H1 (cell line): ENCODE data around the gene ATE1. TPM values are rescaled to one million over a fixed set of nuclear protein-coding genes. Genes with fewer than 3 reads are reported as not detected.

ENCODE experiments used
- CTCF ChIA-PET: fragments of 300-600 bp; sonication (Branson Sonifier 250); formaldehyde crosslinking; loops from one replicate; lab custom pipeline; 2021; ENCODE audit not compliant: partially characterized antibody; lab: Charles Lee
- POLR2A ChIA-PET: fragments of 300-600 bp; sonication (Branson Sonifier 250); formaldehyde crosslinking; loops from one replicate; lab custom pipeline; 2021; ENCODE audit warnings: inconsistent platforms; ENCODE audit not compliant: partially characterized antibody; lab: Charles Lee
- DNase-seq, 2 experiments: peaks; one replicate each; pipeline versions ENCODE4 v3.0.0 to v3.0.0-alpha.2; 2010 to 2022; ENCODE audit warnings: low spot score in 2 of 2, low read depth in 1 of 2, mixed read lengths in 1 of 2
- FAIRE-seq: peaks from 2 replicates; lab custom pipeline; 2011; peaks lifted over from hg19 to GRCh38; lab: Jason Lieb, UNC
- H2AFZ ChIP-seq: 2 replicates; pipeline ENCODE4 v1.8.1; 2012; ENCODE audit warnings: low read length, inconsistent platforms
- H2AK5ac ChIP-seq: 2 replicates; pipeline ENCODE4 v1.6.1; 2013; ENCODE audit warnings: low read depth, low read length
- H2BK120ac ChIP-seq: replicated peaks from 2 replicates; pipeline ENCODE3; 2013; ENCODE audit warnings: low read depth, low read length, inconsistent platforms
- H2BK12ac ChIP-seq: 2 replicates; pipeline ENCODE4 v1.6.1; 2013; ENCODE audit warnings: low read depth, low read length
- H2BK15ac ChIP-seq: 2 replicates; pipeline ENCODE4 v1.6.1; 2013; ENCODE audit warnings: low read length
- H2BK20ac ChIP-seq: 2 replicates; pipeline ENCODE4 v1.6.1; 2013; ENCODE audit warnings: low read length
- H2BK5ac ChIP-seq: 2 replicates; pipeline ENCODE4 v1.6.1; 2013; ENCODE audit warnings: low read depth, low read length
- H3K14ac ChIP-seq: 2 replicates; pipeline ENCODE4 v1.6.1; 2013; ENCODE audit warnings: inconsistent platforms; ENCODE audit not compliant: insufficient read length
- H3K18ac ChIP-seq: 2 replicates; pipeline ENCODE4 v1.6.1; 2013; ENCODE audit warnings: low read length; ENCODE audit errors: extremely low read depth
- H3K23ac ChIP-seq: 2 replicates; pipeline ENCODE4 v1.6.1; 2013; ENCODE audit warnings: inconsistent platforms; ENCODE audit not compliant: insufficient read length
- H3K23me2 ChIP-seq: 2 replicates; pipeline ENCODE4 v1.6.1; 2013; ENCODE audit warnings: low read depth, low read length
- H3K27ac ChIP-seq: 2 replicates; pipeline ENCODE4 v1.6.1; 2011; ENCODE audit warnings: low read depth, low read length, inconsistent platforms
- H3K27me3 ChIP-seq, 4 experiments: replicated peaks in 1 of 4; 1 replicate in 1 of 4; 2 replicates in 3 of 4; pipeline versions ENCODE4 v1.6.1 to v1.8.1; 2011 to 2013; ENCODE audit warnings: low read length in 3 of 4, mild to moderate bottlenecking in 3 of 4, inconsistent platforms in 2 of 4, mixed read lengths in 2 of 4, moderate library complexity in 1 of 4; ENCODE audit not compliant: control insufficient read depth in 3 of 4, insufficient read depth in 3 of 4; ENCODE audit errors: extremely low read depth in 1 of 4
- H3K36me3 ChIP-seq, 4 experiments: 2 replicates each; pipeline versions ENCODE4 v1.6.1 to v1.8.1; 2011 to 2013; ENCODE audit warnings: mild to moderate bottlenecking in 4 of 4, low read length in 3 of 4, moderate library complexity in 2 of 4, control low read depth in 1 of 4, inconsistent platforms in 1 of 4; ENCODE audit not compliant: insufficient read depth in 4 of 4, control insufficient read depth in 2 of 4
- H3K4ac ChIP-seq: replicated peaks from 2 replicates; pipeline ENCODE3; 2013; ENCODE audit warnings: low read length, low read depth, mixed read lengths, inconsistent platforms; ENCODE audit not compliant: insufficient read length
- H3K4me1 ChIP-seq, 4 experiments: replicated peaks in 1 of 4; 1 replicate in 1 of 4; 2 replicates in 3 of 4; pipeline versions ENCODE4 v1.6.1 to v1.8.1; 2011 to 2013; ENCODE audit warnings: low read length in 3 of 4, inconsistent platforms in 2 of 4, mixed read lengths in 1 of 4; ENCODE audit not compliant: insufficient read depth in 4 of 4, control insufficient read depth in 3 of 4
- H3K4me2 ChIP-seq, 2 experiments: 2 replicates each; pipeline versions ENCODE4 v1.6.1 to v1.8.1; 2011 to 2013; ENCODE audit warnings: low read depth in 2 of 2, low read length in 2 of 2, control low read depth in 1 of 2, inconsistent platforms in 1 of 2, mild to moderate bottlenecking in 1 of 2; ENCODE audit not compliant: insufficient read depth in 1 of 2
- H3K4me3 ChIP-seq, 4 experiments: fragments of 200-600, 300-600 bp in 1 of 4; sonication (generic), shearing (Covaris generic), sonication (Bioruptor Twin) in 1 of 4; 2 replicates each; pipeline versions ENCODE4 v1.5.1 to v1.8.1; 2011 to 2016; ENCODE audit warnings: low read length in 4 of 4, low read depth in 3 of 4, control low read depth in 2 of 4, inconsistent platforms in 2 of 4, mild to moderate bottlenecking in 2 of 4, mixed read lengths in 1 of 4, moderate library complexity in 1 of 4; ENCODE audit not compliant: insufficient read depth in 2 of 4; ENCODE audit errors: extremely low read depth in 1 of 4
- H3K56ac ChIP-seq: replicated peaks from 2 replicates; pipeline ENCODE3; 2013; ENCODE audit warnings: low read depth, mild to moderate bottlenecking, mixed read lengths, low read length, inconsistent platforms; ENCODE audit not compliant: insufficient read length
- H3K79me1 ChIP-seq: 2 replicates; pipeline ENCODE4 v1.6.1; 2013; ENCODE audit warnings: low read depth, low read length, control low read depth
- H3K79me2 ChIP-seq, 2 experiments: 2 replicates each; pipeline versions ENCODE4 v1.6.1 to v1.8.1; 2012 to 2013; ENCODE audit warnings: low read length in 2 of 2, mild to moderate bottlenecking in 2 of 2, inconsistent platforms in 1 of 2; ENCODE audit not compliant: insufficient read depth in 2 of 2, control insufficient read depth in 1 of 2
- H3K9ac ChIP-seq, 4 experiments: replicated peaks in 1 of 4; 1 replicate in 1 of 4; 2 replicates in 3 of 4; pipeline versions ENCODE4 v1.6.1 to v1.8.1; 2011 to 2013; ENCODE audit warnings: low read depth in 3 of 4, low read length in 3 of 4, control low read depth in 2 of 4, mild to moderate bottlenecking in 2 of 4, moderate library complexity in 2 of 4, inconsistent platforms in 1 of 4; ENCODE audit errors: extremely low read depth in 1 of 4
- H3K9me3 ChIP-seq, 2 experiments: 2 replicates each; pipeline versions ENCODE4 v1.6.1 to v1.8.1; 2012 to 2013; ENCODE audit warnings: mild to moderate bottlenecking in 2 of 2, moderate library complexity in 2 of 2, control low read depth in 1 of 2, inconsistent platforms in 1 of 2, low read depth in 1 of 2, low read length in 1 of 2, mixed read lengths in 1 of 2; ENCODE audit not compliant: insufficient read depth in 2 of 2
- H4K20me1 ChIP-seq, 2 experiments: replicated peaks in 1 of 2; 2 replicates each; pipeline versions ENCODE3 to v1.8.1; 2011 to 2013; ENCODE audit warnings: inconsistent platforms in 2 of 2, low read length in 2 of 2, mild to moderate bottlenecking in 1 of 2; ENCODE audit not compliant: insufficient read depth in 2 of 2, control insufficient read depth in 1 of 2
- H4K5ac ChIP-seq: 2 replicates; pipeline ENCODE4 v1.6.1; 2013; ENCODE audit warnings: low read length, low read depth, mixed read lengths, inconsistent platforms; ENCODE audit not compliant: insufficient read length
- H4K8ac ChIP-seq: 2 replicates; pipeline ENCODE4 v1.8.0; 2013; ENCODE audit warnings: mild to moderate bottlenecking, moderate library complexity, low read length, inconsistent platforms; ENCODE audit not compliant: insufficient read depth; ENCODE audit errors: extremely low read depth
- H4K91ac ChIP-seq: replicated peaks from 2 replicates; pipeline ENCODE3; 2013; ENCODE audit warnings: low read length, mixed read lengths, inconsistent platforms; ENCODE audit not compliant: insufficient read length
- BRCA1 ChIP-seq: IDR thresholded peaks from 2 replicates; pipeline ENCODE4 v1.6.1; 2012; ENCODE audit warnings: low read depth, low read length, improper control_type of control experiment
- CHD2 ChIP-seq: IDR thresholded peaks from 2 replicates; pipeline ENCODE4 v1.6.1; 2012; ENCODE audit warnings: low read length, improper control_type of control experiment
- E2F6 ChIP-seq: IDR thresholded peaks from 2 replicates; pipeline ENCODE4 v1.6.1; 2012; ENCODE audit warnings: inconsistent platforms
- HDAC2 ChIP-seq, 2 experiments: fragments of 300-600 bp in 1 of 2; sonication (generic) in 1 of 2; IDR thresholded peaks; 2 replicates each; pipeline ENCODE4 v1.6.1; 2011 to 2012; ENCODE audit warnings: low read depth in 2 of 2, low read length in 2 of 2, mild to moderate bottlenecking in 2 of 2, moderate library complexity in 2 of 2, borderline replicate concordance in 1 of 2, inconsistent platforms in 1 of 2
- HDAC6 ChIP-seq: IDR thresholded peaks from one replicate; pipeline ENCODE4 v1.7.1; 2012; ENCODE audit warnings: low read depth, mild to moderate bottlenecking, inconsistent platforms, low read length, moderate library complexity
- KDM4A ChIP-seq: IDR thresholded peaks from one replicate; pipeline ENCODE4 v1.7.1; 2012; ENCODE audit warnings: low read depth, mild to moderate bottlenecking, moderate library complexity, low read length, inconsistent platforms; ENCODE audit not compliant: severe bottlenecking
- POLR2AphosphoS5 ChIP-seq: IDR thresholded peaks from 2 replicates; pipeline ENCODE4 v1.6.1; 2011; ENCODE audit warnings: low read depth, low read length
- RBBP5 ChIP-seq: IDR thresholded peaks from 2 replicates; pipeline ENCODE4 v1.7.1; 2012; ENCODE audit warnings: low read depth, mild to moderate bottlenecking, inconsistent platforms, low read length, moderate library complexity, borderline replicate concordance
- RNF2 ChIP-seq: fragments of 200-900, 300-1000 bp; sonication (generic); IDR thresholded peaks from 2 replicates; pipeline ENCODE4 v1.7.1; 2016; ENCODE audit warnings: borderline replicate concordance, low read depth, mild to moderate bottlenecking, antibody characterized with exemption, low read length; ENCODE audit not compliant: poor library complexity, severe bottlenecking; ENCODE audit errors: missing control alignments
- SAP30 ChIP-seq: fragments of 300-600 bp; sonication (generic); IDR thresholded peaks from 2 replicates; pipeline ENCODE4 v1.7.1; 2012; ENCODE audit warnings: low read length, moderate library complexity, mild to moderate bottlenecking, inconsistent platforms; ENCODE audit not compliant: insufficient read depth, insufficient replicate concordance
- SRF ChIP-seq: IDR thresholded peaks from 2 replicates; pipeline ENCODE4 v1.6.1; 2011; ENCODE audit warnings: mild to moderate bottlenecking, low read depth, low read length, moderate library complexity
- TCF12 ChIP-seq: IDR thresholded peaks from 2 replicates; pipeline ENCODE4 v1.6.1; 2011; ENCODE audit warnings: low read depth, mild to moderate bottlenecking, low read length
- WGBS, 2 experiments: shearing (Covaris generic) in 1 of 2; methylation state at CpG; one replicate each; pipeline versions ENCODE4 v1.1.6 to v1.1.7; 2013 to 2015; ENCODE audit warnings: low lambda C conversion rate in 2 of 2, mixed read lengths in 2 of 2, inconsistent platforms in 1 of 2, low coverage in 1 of 2, missing lambda C conversion rate in 1 of 2; ENCODE audit not compliant: insufficient replicate concordance in 2 of 2, insufficient coverage in 1 of 2, insufficient read length in 1 of 2; ENCODE audit errors: extremely low coverage in 1 of 2, missing lambda C conversion rate in 1 of 2; 5-methylcytosine and 5-hydroxymethylcytosine counted together
- polyA plus RNA-seq, 7 experiments: library from polyadenylated mRNA; depleted of rRNA in 3 of 7; stranded (reverse) in 5 of 7; unstranded in 2 of 7; fragments of >200 nt in 5 of 7; fragments of 200-250 nt in 2 of 7; gene quantifications; 1 replicate in 5 of 7; 2 replicates in 1 of 7; 4 replicates in 1 of 7; pipeline versions ENCODE4 v1.2.1 to v1.2.3, GENCODE V29; 2011 to 2013; ENCODE audit warnings: missing spikeins in 2 of 7, mixed read lengths in 2 of 7
- total RNA-seq: library from RNA; stranded (reverse); fragmentation: NEBNext Ultra II Directional; extraction: Animal tissue kit (Norgen Biotek cat#: 25700); gene quantifications from 2 replicates; pipeline ENCODE4 v1.2.1, GENCODE V29; 2021

The ATE1 gene
- total and polyA plus RNA-seq, 2 of the 8 experiments (the other 6 are each of a cell fraction or from before 2014, with no cell fraction given): 8.8 to 26.9 TPM

GRCh38 chr10:121976607-121977006 is 48.8 kb upstream of the ATE1 start:
- Histone ChIP-seq H3K18ac (no peak overlapping the region), H3K4me3 (peak overlapping the region in 1 of 4 experiments; percentile 17; a peak in 2 of 8 replicates), H3K27ac (no peak overlapping the region), H3K56ac (no peak overlapping the region), H4K8ac (no peak overlapping the region), H3K9me3 (peaks cover 18 to 29% of the 10 kb centered on the region in 2 experiments), H3K27me3 (no peaks in the 10 kb centered on the region), H4K91ac (no peak overlapping the region), H4K5ac (no peak overlapping the region), H3K79me1 (peaks cover 3% of the 10 kb centered on the region; the same call in 1 of the 2 replicates), H4K20me1 (peaks cover 0 to 1% of the 10 kb centered on the region in 2 experiments), H2BK15ac (no peak overlapping the region), H2BK120ac (no peak overlapping the region), H3K36me3 (peaks cover 0 to 2% (median 1%) of the 10 kb centered on the region in 4 experiments; a peak in 2 of 8 replicates), H3K9ac (no peak overlapping the region), H3K79me2 (peaks cover 0 to 16% of the 10 kb centered on the region in 2 experiments; a peak in 2 of 4 replicates), H3K4ac (no peak overlapping the region), H3K4me2 (no peak overlapping the region), H2BK12ac (no peak overlapping the region), H3K14ac (no peak overlapping the region), H2AK5ac (no peak overlapping the region), H3K4me1 (peaks cover 0 to 3% (median 1%) of the 10 kb centered on the region in 4 experiments; a peak in 2 of 7 replicates), H3K23me2 (peaks cover 8% of the 10 kb centered on the region; the same call in 1 of the 2 replicates), H3K23ac (no peak overlapping the region), H2BK20ac (no peak overlapping the region), H2AFZ (no peak overlapping the region), H2BK5ac (no peak overlapping the region)
- POLR2A ChIA-PET: no interaction called here
- DNase-seq (no peak), FAIRE-seq (no peak)
- CTCF ChIA-PET: interaction anchor here (0.7 kb wide), 1 partner anchor 1630 kb away, joined by 4 read pairs; no protein-coding TSS in a partner anchor
- WGBS, 2 experiments: 88% methylated on average over 6 of the region's 6 CpGs; no CpG with 5 or more reads in 1 of the 2 experiments
- no peak for TF ChIP-seq RNF2
- no peak for TF ChIP-seq E2F6
- TF ChIP-seq HDAC2 (IDR thresholded peaks at IDR 0.05; ENCODE audit: borderline replicate concordance in 1 of 2, low read depth in 2 of 2, low read length in 2 of 2): no peak
- TF ChIP-seq HDAC6: no peak
- no peak for TF ChIP-seq SAP30
- no peak for TF ChIP-seq BRCA1
- TF ChIP-seq KDM4A: no peak
- TF ChIP-seq TCF12: no peak
- no peak for TF ChIP-seq RBBP5
- no peak for TF ChIP-seq POLR2AphosphoS5
- no peak for TF ChIP-seq SRF
- TF ChIP-seq CHD2: no peak
